Measurements from ENCODE around the gene MUC20. TPM values are rescaled to one million over a fixed set of nuclear protein-coding genes. Genes with fewer than 3 reads are reported as not detected.

Gene MUC20
- total and polyA plus RNA-seq, 9 donors, result 1.5 to 25.5 (median 11.0) TPM

DNA sequence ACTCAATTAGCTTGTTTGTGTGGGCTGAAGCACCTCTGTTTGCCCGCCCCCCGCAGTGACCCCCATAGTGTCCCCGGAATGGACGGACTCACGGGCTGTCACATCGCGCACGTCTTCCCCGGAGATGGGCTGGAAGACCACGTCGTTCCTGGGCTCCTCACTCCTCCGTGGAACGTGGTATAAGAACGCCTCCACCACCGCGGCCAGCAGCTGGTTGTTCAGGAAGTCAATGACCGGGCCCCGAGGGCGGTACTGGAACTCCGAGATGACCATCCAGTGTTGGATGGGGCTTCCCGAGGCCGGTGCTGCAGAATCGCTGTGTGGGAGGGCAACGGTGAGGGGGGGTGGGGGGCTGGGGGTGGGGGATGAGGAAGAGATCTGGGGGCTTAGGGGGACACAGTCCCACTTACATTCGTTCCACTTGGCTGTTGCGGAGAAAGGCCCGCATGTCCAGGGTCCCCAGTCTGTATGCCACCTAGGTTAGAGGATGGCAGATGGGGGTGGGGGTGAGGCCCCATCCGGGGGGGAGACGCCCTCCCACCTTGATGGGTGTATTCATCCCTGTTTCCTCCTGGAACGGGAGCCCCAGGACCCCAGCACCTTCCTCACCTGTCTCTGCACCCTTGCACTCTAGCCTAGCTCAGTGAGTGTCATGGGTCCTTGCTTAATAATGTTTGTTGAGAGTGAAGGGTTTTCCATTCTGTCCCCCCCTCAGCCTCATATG, 30.2 kb downstream of the MUC20 start:
- TF ChIP-seq, protein P1, sequence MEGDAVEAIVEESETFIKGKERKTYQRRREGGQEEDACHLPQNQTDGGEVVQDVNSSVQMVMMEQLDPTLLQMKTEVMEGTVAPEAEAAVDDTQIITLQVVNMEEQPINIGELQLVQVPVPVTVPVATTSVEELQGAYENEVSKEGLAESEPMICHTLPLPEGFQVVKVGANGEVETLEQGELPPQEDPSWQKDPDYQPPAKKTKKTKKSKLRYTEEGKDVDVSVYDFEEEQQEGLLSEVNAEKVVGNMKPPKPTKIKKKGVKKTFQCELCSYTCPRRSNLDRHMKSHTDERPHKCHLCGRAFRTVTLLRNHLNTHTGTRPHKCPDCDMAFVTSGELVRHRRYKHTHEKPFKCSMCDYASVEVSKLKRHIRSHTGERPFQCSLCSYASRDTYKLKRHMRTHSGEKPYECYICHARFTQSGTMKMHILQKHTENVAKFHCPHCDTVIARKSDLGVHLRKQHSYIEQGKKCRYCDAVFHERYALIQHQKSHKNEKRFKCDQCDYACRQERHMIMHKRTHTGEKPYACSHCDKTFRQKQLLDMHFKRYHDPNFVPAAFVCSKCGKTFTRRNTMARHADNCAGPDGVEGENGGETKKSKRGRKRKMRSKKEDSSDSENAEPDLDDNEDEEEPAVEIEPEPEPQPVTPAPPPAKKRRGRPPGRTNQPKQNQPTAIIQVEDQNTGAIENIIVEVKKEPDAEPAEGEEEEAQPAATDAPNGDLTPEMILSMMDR (IDR thresholded peaks at IDR 0.05), result no peak
- TF ChIP-seq EP300 (IDR thresholded peaks at IDR 0.05) (no peak), POLR2A (IDR thresholded peaks at IDR 0.05) (no peak)
- no peak for DNase-seq
- Histone ChIP-seq H3K9me3 (no peaks in the 10 kb centered on the region), H3K4me3 (no peak overlapping the region), H3K4me1 (ENCODE audit: insufficient read depth) (peaks cover 4% of the 10 kb centered on the region), H3K27ac (no peak overlapping the region), H3K27me3 (no peaks in the 10 kb centered on the region), H3K36me3 (no peaks in the 10 kb centered on the region)
- intact Hi-C loops (cut with DNase I), result no loop called here
- 81 to 84% (median 82%) methylated on average over 28 to 30 of the region's 30 CpGs for WGBS, 3 donors

DNA sequence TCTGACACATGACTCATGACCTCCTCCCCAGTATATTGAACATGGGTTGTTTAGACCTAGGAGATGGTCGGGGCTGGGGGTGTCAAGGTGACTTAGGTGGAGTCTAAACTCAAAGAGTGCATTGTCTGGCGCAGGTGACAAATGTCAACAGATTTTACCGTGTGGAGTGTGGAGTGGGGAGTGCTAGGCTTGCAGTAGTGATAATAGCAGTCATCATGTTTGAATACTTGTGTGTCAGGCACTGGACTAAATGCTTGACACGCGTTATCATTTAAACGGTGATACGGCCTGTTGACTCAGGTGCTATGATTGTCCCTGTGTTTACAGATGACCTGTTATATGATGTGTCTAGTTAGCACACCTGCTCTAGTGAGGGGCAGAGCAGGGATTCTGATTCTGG, 30.8 kb downstream of the MUC20 start:
- no peak for DNase-seq
- 73 to 91% (median 77%) methylated on average over 7 of the region's 7 CpGs for WGBS, 3 donors
- TF ChIP-seq POLR2A (IDR thresholded peaks at IDR 0.05), result no peak
- TF ChIP-seq, protein P1 (IDR thresholded peaks at IDR 0.05), result no peak
- TF ChIP-seq EP300 (IDR thresholded peaks at IDR 0.05), result no peak
- Histone ChIP-seq H3K9me3 (no peaks in the 10 kb centered on the region), H3K4me1 (ENCODE audit: insufficient read depth) (peaks cover 6% of the 10 kb centered on the region), H3K4me3 (no peak overlapping the region), H3K27ac (no peak overlapping the region), H3K36me3 (no peaks in the 10 kb centered on the region), H3K27me3 (no peaks in the 10 kb centered on the region)
- intact Hi-C loops (cut with DNase I), result no loop called here

- H3K36me3 ChIP-seq, result no peaks in the 10 kb centered on the region
- DNase-seq, result no peak
- TF ChIP-seq EP300 (IDR thresholded peaks at IDR 0.05), result no peak
- TF ChIP-seq, protein P1 (IDR thresholded peaks at IDR 0.05), result no peak
- intact Hi-C loops (cut with DNase I), result no loop called here
- peaks cover 9% of the 10 kb centered on the region for H3K4me1 ChIP-seq (ENCODE audit: insufficient read depth)
- no peaks in the 10 kb centered on the region for H3K27me3 ChIP-seq
- 95 to 96% (median 96%) methylated on average over 13 of the region's 13 CpGs for WGBS, 3 donors
- H3K4me3 ChIP-seq, result no peak overlapping the region
- no peaks in the 10 kb centered on the region for H3K9me3 ChIP-seq
- no peak overlapping the region for H3K27ac ChIP-seq
Observed at GRCh38 chr3:195752066-195752465, 31.3 kb downstream of the MUC20 start.

- H3K4me3 ChIP-seq, result no peak overlapping the region
- WGBS, 3 donors, result 60 to 67% (median 64%) methylated on average over 26 of the region's 26 CpGs
- intact Hi-C loops (cut with DNase I), result no loop called here
- H3K27me3 ChIP-seq, result no peaks in the 10 kb centered on the region
- no peak for DNase-seq
- no peaks in the 10 kb centered on the region for H3K36me3 ChIP-seq
- TF ChIP-seq POLR2A (IDR thresholded peaks at IDR 0.05) (no peak), EP300 (IDR thresholded peaks at IDR 0.05) (no peak)
- TF ChIP-seq, protein P1 (IDR thresholded peaks at IDR 0.05), result no peak
- peaks cover 11% of the 10 kb centered on the region for H3K4me1 ChIP-seq (ENCODE audit: insufficient read depth)
- no peaks in the 10 kb centered on the region for H3K9me3 ChIP-seq
- no peak overlapping the region for H3K27ac ChIP-seq
Observed at GRCh38 chr3:195752546-195753331, 32.0 kb downstream of the MUC20 start.

Data from ovary (tissue), 9 donors.